PC-9 (cell line): Measurements from ENCODE around the gene IMMP2L.

ENCODE experiments used
- CTCF ChIP-seq: fragments of 200-600 bp; sonication (generic); conservative IDR thresholded peaks from 2 replicates; pipeline ENCODE4 v1.6.1; 2017; ENCODE audit warnings: mixed run types, antibody characterized with exemption, mild to moderate bottlenecking, moderate library complexity
- EZH2 ChIP-seq: fragments of 200-600 bp; sonication (generic); IDR thresholded peaks from 2 replicates; pipeline ENCODE4 v1.8.0; 2017; ENCODE audit warnings: antibody characterized with exemption, low read depth

GRCh38 chr7:111226800-111227199 is 335.5 kb downstream of the IMMP2L start:
- TF ChIP-seq CTCF (no peak), EZH2 (no peak)
